Rectal smooth muscle tissue (tissue), 1 donor: ENCODE data around the gene MTHFD2L.

Source experiments
- H3K27ac ChIP-seq: one replicate; pipeline ENCODE4 v1.7.0; 2013; ENCODE audit warnings: low read depth, low read length, inconsistent platforms
- H3K27me3 ChIP-seq: one replicate; pipeline ENCODE4 v1.7.0; 2013; ENCODE audit warnings: low read length; ENCODE audit not compliant: control insufficient read depth, insufficient read depth
- H3K36me3 ChIP-seq: one replicate; pipeline ENCODE4 v1.7.0; 2013; ENCODE audit warnings: low read length; ENCODE audit not compliant: control insufficient read depth, insufficient read depth
- H3K4me1 ChIP-seq: one replicate; pipeline ENCODE4 v1.7.0; 2013; ENCODE audit warnings: low read length; ENCODE audit not compliant: control insufficient read depth, insufficient read depth
- H3K4me3 ChIP-seq: one replicate; pipeline ENCODE4 v1.7.0; 2013; ENCODE audit warnings: low read length
- H3K9ac ChIP-seq: one replicate; pipeline ENCODE4 v1.7.0; 2013; ENCODE audit warnings: low read length

The MTHFD2L gene

DNA sequence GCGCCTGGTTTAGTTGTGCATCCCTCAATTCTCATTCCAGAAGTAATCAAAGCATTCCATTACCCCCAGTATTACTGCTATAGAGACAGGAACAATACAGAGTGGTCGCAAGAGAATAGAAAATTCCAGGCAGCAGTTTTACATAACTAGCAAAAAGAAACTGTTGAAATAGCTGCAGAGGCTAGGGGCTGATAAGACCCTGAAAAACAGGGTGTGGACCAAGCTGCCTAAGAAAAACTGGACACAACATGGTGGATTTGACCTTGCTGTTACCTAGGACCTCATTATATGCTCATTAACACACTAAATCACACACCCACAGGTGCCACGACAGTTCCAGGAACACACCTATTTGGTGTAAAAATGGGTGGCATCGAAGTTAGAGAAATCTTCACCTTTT lies 165.7 kb downstream of the MTHFD2L start:
- Histone ChIP-seq H3K4me3 (no peak overlapping the region), H3K36me3 (no peaks in the 10 kb centered on the region), H3K27me3 (no peaks in the 10 kb centered on the region), H3K27ac (no peak overlapping the region), H3K9ac (no peak overlapping the region), H3K4me1 (no peaks in the 10 kb centered on the region)

DNA sequence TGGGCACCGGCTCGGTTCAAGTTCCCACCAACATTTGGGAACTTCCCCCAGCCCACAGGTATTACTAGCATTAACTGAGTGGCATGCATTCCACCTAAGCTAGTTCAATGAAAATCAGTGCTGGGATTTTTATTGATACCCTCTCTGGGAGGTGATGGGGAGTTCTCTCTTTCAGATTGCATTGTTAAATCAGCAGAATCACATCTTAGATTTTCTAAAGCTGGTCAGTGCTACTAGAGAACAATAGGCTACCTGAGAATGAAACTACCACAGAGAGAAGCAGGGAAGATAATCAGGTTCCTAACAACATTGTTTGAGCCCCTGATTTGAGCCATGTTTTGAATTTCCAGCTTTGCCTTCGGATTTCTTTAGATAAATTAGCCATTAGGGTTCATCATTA lies 166.3 kb downstream of the MTHFD2L start:
- Histone ChIP-seq H3K27me3 (no peaks in the 10 kb centered on the region), H3K27ac (no peak overlapping the region), H3K4me3 (no peak overlapping the region), H3K9ac (no peak overlapping the region), H3K4me1 (no peaks in the 10 kb centered on the region), H3K36me3 (no peaks in the 10 kb centered on the region)

DNA sequence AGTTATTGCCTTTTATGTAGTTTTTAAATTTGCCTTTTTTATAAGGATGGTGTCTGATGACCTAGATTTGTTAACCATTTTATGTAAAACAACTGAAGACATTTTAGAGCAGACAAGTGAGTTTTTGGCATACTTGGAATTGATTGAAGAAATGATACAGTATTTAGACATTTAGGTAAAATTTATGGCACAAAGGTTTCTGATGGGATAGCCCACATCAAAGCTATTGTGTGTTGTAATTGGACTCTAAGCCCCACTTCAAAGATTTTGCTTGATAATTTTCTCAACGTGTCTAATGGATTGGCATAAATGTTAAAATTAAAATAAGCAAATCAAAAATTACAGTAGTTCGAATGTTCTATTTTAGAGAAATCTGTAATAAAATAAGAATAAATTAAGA lies 168.0 kb downstream of the MTHFD2L start:
- H3K27ac ChIP-seq, result no peak overlapping the region
- no peaks in the 10 kb centered on the region for H3K27me3 ChIP-seq
- no peak overlapping the region for H3K4me3 ChIP-seq
- H3K9ac ChIP-seq, result no peak overlapping the region
- H3K4me1 ChIP-seq, result no peaks in the 10 kb centered on the region
- no peaks in the 10 kb centered on the region for H3K36me3 ChIP-seq

DNA sequence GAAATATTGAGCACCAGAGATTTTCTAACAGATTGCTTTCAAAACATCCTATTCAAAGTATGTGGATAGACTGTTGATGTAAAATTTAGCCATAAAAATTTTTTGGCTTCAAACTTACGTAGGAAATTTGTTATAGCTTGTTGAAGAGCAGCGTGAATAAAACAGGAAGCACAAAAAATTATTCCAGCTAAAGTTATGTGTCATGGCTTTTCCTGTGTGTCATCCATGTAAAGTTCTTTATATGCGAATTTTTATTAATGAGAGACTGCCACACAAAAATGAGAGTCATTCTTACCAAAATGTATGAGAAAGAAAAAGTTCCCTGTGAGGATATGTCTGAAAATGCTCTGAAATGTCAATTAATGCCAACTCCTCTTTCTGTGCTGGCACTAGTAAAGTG lies 169.8 kb downstream of the MTHFD2L start:
- Histone ChIP-seq H3K4me1 (no peaks in the 10 kb centered on the region), H3K9ac (no peak overlapping the region), H3K27me3 (no peaks in the 10 kb centered on the region), H3K36me3 (no peaks in the 10 kb centered on the region), H3K4me3 (no peak overlapping the region), H3K27ac (no peak overlapping the region)

DNA sequence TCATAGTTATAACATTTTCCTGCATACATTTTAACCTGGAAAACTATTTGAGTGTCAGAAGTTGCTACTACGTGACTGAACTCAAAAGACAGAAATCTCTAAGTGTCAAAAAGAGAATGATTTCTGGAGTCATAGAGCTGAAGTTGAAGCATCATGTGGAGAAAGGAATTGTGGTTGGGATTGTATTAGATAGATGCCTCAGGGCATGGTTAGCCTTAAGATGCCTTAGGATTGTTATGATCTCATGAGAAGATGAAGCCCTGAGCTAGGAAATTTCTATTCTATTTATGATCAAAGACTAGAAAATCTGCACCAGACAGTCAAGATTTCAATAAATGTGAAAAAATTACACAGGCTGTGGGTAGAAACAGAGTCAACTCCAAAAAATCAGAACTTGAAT lies 170.6 kb downstream of the MTHFD2L start:
- Histone ChIP-seq H3K36me3 (no peaks in the 10 kb centered on the region), H3K27me3 (no peaks in the 10 kb centered on the region), H3K27ac (no peak overlapping the region), H3K9ac (no peak overlapping the region), H3K4me1 (no peaks in the 10 kb centered on the region), H3K4me3 (no peak overlapping the region)

DNA sequence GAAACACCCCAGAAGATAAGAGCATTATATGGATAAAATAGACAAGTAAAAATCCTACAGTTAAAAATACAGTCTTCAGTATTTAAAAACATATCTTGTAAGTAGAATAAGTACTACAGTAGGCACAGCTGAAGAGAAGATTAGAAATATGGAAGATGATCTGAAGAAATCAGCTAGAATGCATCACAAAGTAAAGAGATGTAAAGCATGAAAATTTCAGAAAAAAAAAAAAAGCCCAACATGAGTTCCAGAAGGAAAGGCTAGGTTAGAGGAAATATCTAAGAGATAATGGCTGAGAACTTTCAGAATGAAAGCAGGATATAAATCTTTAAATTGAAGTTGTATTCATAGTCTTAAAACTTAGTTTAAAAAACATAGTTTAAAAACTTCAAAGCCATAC lies 171.4 kb downstream of the MTHFD2L start:
- Histone ChIP-seq H3K27ac (no peak overlapping the region), H3K4me3 (no peak overlapping the region), H3K4me1 (no peaks in the 10 kb centered on the region), H3K36me3 (no peaks in the 10 kb centered on the region), H3K27me3 (no peaks in the 10 kb centered on the region), H3K9ac (no peak overlapping the region)

DNA sequence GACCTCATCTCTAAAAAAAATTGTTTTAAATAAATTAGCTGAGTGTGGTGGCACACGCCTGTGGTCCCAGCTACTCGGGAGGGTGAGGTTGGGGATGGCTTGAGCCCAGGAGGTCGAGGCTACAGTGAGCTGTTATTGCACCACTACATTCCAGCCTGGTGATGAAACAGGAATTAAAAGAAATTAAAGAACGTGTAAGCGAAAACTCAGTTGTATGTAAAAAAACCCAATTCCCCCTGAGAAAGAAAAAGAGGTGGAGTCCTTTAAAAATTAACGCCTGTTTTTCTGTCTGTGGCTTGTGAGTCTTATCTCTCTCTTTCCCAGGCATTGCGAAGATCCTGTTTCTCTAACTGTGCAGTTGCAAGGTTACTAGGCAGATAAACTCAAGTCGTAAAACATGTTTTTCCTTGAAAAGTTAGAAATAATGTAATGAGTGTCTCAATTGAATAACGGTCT lies 172.4 kb downstream of the MTHFD2L start:
- no peaks in the 10 kb centered on the region for H3K36me3 ChIP-seq
- no peak overlapping the region for H3K27ac ChIP-seq
- H3K4me1 ChIP-seq, result no peaks in the 10 kb centered on the region
- H3K27me3 ChIP-seq, result no peaks in the 10 kb centered on the region
- H3K4me3 ChIP-seq, result no peak overlapping the region
- no peak overlapping the region for H3K9ac ChIP-seq

DNA sequence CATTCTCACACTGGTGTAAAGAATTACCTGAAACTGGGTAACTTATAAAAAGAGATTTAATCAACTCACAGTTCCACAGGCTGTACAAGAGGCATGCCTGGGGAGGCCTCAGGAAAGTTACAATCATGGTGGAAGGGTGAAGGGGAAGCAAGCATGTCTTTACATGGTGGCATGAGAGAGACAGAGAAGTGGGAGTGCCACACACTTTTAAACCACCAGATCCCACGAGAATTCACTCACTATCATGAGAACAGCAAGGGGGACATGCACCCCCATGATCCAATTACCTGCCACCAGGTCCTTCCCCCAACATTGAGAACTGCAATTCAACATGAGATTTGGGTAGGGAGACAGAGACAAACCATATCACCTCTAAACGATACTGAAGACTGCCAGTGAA lies 173.3 kb downstream of the MTHFD2L start:
- Histone ChIP-seq H3K4me1 (no peaks in the 10 kb centered on the region), H3K4me3 (no peak overlapping the region), H3K27me3 (no peaks in the 10 kb centered on the region), H3K27ac (no peak overlapping the region), H3K9ac (no peak overlapping the region), H3K36me3 (no peaks in the 10 kb centered on the region)

DNA sequence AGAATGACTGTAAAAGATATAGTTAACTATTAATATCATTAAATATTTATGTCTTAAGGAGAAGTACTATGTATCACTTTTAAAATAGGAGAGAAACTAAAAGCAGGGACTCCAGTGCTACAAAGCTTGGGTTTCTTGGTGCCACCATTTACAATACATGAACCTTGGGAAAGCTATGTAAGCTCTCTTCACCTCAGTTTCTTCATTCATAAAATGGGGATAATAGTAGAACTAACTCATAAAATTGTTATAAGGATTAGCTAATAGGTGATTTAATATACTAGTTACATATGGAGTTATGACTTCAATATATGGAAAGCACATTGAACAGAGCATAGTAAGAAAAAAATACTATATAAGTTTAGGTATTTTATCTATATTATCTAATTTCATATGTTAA lies 174.0 kb downstream of the MTHFD2L start:
- Histone ChIP-seq H3K4me1 (no peaks in the 10 kb centered on the region), H3K9ac (no peak overlapping the region), H3K27ac (no peak overlapping the region), H3K4me3 (no peak overlapping the region), H3K36me3 (no peaks in the 10 kb centered on the region), H3K27me3 (no peaks in the 10 kb centered on the region)

DNA sequence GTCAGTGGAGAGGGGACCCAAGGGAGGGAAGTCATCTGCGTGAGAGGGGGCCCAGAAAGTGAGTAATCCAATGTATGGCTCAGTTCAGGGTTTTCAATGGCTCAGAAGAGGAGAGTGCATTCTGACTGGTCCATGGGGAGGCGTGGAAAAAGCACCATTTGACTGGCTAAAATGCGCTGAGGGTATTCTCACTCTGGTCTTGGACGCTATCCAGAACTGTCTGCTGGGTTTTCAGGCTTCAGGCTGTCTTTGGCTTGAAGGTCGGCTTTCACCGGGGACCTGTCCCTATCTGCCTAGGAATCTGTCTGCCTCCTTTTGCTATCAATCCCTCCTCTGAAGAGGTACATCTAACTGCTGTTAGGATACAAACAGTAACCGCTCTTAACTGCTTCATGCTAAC lies 176.7 kb downstream of the MTHFD2L start:
- Histone ChIP-seq H3K4me3 (no peak overlapping the region), H3K27ac (no peak overlapping the region), H3K36me3 (no peaks in the 10 kb centered on the region), H3K4me1 (no peaks in the 10 kb centered on the region), H3K27me3 (no peaks in the 10 kb centered on the region), H3K9ac (no peak overlapping the region)

DNA sequence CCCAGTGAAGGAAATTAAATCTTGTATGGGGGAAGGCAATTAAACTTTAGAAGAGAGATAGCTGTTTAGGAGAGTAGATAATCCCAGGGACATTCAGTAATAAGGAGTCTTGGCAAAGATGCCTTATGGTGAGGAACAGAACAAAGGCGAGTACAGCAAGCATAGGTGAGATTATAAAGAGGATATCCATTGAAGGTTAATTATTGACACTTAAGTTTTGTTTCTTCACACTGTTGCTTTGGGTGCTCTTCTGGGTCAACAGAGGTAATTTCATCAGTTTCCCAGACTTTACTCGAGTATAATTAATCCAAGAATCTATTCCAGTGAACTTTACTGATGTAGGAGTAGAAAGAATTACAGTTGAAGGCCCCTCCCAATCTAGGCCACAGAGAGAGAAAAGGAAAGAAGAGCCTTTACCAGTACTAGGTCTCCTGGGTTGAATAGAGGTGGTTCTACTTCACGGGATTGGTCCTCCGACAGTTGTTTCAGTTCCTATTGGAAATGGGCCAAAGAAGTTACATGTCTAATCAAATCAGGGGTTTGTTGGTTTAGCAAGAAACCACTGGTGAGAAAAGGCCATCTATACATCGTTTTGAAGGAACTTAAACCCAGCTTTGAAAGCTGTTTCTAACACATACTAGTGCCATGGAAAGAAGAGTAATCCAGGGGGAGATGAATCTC lies 177.6 kb downstream of the MTHFD2L start:
- Histone ChIP-seq H3K36me3 (no peaks in the 10 kb centered on the region), H3K27ac (no peak overlapping the region), H3K4me1 (no peaks in the 10 kb centered on the region), H3K4me3 (no peak overlapping the region), H3K27me3 (no peaks in the 10 kb centered on the region), H3K9ac (no peak overlapping the region)

DNA sequence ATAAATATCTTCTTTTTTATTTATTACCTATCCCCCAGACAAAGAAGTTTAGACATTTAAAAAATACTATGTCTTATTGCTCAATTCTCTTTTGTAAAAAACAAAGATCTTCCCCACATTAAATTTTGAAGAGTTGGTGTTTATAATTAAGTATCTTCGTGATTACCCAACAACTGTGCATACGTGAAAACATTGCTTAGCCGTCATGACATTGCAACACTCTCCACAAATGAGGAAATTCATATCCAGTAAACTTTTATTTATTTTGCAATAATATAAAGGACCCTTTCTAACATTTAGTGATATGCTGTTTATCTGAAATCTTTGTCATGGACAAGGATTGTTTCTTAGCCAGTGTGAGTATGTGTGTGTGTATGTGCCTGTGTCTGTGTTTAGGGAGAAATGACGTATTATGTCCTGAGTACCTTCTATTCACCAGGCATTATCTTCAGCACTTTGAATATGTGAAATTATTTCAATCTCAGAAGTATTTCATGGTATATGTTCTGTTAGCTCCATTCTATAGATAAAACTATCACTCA lies 180.9 kb downstream of the MTHFD2L start:
- no peak overlapping the region for H3K27ac ChIP-seq
- H3K36me3 ChIP-seq, result no peaks in the 10 kb centered on the region
- no peaks in the 10 kb centered on the region for H3K27me3 ChIP-seq
- no peaks in the 10 kb centered on the region for H3K4me1 ChIP-seq
- no peak overlapping the region for H3K9ac ChIP-seq
- no peak overlapping the region for H3K4me3 ChIP-seq

DNA sequence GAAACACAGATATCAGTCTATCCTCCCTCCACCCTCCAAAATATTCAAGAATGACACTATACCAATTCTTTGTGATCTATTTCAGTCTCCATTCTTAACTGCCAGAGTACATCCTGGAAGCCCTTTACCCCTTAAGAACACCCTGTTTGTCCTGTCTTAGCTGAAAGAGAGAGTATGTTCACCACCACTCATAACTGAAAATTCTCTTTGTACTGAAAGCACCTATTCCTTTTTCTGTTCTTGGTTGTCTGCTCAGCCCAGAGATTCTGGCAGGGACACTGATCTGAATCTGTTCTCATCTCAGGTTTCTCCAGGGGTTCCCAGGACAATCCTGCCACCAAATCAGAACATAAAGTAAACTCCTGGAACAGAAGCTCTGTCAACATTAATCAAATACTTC lies 181.6 kb downstream of the MTHFD2L start:
- no peaks in the 10 kb centered on the region for H3K36me3 ChIP-seq
- H3K4me3 ChIP-seq, result no peak overlapping the region
- no peak overlapping the region for H3K27ac ChIP-seq
- no peaks in the 10 kb centered on the region for H3K27me3 ChIP-seq
- H3K9ac ChIP-seq, result no peak overlapping the region
- no peaks in the 10 kb centered on the region for H3K4me1 ChIP-seq
